Measurements from ENCODE around the gene LCAT.

DNA sequence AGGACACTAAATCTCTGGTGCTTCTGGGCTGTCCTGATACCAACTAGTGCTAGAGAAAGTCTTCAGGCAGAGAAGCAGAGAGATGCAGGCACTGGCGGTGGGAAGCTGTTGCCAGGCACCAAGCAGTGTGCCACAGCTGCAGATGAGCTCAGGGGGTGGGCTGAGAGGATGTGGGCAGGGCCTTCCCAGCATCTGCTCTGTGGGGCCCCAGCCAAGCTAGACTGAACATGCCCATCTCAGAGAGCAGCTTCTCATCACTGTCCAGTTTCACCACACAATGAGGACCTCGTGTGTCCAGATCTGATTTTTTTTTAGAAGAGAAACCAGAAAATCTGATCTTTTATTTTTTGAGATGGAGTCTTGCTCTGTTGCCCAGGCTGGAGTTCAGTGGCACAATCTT is 33.8 kb downstream of the LCAT start:
- TF ChIP-seq, protein P1, sequence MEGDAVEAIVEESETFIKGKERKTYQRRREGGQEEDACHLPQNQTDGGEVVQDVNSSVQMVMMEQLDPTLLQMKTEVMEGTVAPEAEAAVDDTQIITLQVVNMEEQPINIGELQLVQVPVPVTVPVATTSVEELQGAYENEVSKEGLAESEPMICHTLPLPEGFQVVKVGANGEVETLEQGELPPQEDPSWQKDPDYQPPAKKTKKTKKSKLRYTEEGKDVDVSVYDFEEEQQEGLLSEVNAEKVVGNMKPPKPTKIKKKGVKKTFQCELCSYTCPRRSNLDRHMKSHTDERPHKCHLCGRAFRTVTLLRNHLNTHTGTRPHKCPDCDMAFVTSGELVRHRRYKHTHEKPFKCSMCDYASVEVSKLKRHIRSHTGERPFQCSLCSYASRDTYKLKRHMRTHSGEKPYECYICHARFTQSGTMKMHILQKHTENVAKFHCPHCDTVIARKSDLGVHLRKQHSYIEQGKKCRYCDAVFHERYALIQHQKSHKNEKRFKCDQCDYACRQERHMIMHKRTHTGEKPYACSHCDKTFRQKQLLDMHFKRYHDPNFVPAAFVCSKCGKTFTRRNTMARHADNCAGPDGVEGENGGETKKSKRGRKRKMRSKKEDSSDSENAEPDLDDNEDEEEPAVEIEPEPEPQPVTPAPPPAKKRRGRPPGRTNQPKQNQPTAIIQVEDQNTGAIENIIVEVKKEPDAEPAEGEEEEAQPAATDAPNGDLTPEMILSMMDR (IDR thresholded peaks at IDR 0.05), result no peak
- no peak for TF ChIP-seq POLR2AphosphoS5 (IDR thresholded peaks at IDR 0.05; ENCODE audit: low read depth, low read length)
- TF ChIP-seq, protein P2, sequence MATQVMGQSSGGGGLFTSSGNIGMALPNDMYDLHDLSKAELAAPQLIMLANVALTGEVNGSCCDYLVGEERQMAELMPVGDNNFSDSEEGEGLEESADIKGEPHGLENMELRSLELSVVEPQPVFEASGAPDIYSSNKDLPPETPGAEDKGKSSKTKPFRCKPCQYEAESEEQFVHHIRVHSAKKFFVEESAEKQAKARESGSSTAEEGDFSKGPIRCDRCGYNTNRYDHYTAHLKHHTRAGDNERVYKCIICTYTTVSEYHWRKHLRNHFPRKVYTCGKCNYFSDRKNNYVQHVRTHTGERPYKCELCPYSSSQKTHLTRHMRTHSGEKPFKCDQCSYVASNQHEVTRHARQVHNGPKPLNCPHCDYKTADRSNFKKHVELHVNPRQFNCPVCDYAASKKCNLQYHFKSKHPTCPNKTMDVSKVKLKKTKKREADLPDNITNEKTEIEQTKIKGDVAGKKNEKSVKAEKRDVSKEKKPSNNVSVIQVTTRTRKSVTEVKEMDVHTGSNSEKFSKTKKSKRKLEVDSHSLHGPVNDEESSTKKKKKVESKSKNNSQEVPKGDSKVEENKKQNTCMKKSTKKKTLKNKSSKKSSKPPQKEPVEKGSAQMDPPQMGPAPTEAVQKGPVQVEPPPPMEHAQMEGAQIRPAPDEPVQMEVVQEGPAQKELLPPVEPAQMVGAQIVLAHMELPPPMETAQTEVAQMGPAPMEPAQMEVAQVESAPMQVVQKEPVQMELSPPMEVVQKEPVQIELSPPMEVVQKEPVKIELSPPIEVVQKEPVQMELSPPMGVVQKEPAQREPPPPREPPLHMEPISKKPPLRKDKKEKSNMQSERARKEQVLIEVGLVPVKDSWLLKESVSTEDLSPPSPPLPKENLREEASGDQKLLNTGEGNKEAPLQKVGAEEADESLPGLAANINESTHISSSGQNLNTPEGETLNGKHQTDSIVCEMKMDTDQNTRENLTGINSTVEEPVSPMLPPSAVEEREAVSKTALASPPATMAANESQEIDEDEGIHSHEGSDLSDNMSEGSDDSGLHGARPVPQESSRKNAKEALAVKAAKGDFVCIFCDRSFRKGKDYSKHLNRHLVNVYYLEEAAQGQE (IDR thresholded peaks at IDR 0.05; ENCODE audit: insufficient read depth in 1 of 2, low read depth in 2 of 2, low read length in 1 of 2), result no peak
